GM18508 (cell line): ENCODE data around the gene CCDC71.

Experiments used
- ATAC-seq: cut with Tn5 transposase; IDR thresholded peaks from one replicate; pipeline ENCODE4 v1.9.1; 2021; ENCODE audit warnings: moderate number of reproducible peaks; ENCODE audit not compliant: insufficient read depth, unreplicated experiment

The CCDC71 gene

DNA sequence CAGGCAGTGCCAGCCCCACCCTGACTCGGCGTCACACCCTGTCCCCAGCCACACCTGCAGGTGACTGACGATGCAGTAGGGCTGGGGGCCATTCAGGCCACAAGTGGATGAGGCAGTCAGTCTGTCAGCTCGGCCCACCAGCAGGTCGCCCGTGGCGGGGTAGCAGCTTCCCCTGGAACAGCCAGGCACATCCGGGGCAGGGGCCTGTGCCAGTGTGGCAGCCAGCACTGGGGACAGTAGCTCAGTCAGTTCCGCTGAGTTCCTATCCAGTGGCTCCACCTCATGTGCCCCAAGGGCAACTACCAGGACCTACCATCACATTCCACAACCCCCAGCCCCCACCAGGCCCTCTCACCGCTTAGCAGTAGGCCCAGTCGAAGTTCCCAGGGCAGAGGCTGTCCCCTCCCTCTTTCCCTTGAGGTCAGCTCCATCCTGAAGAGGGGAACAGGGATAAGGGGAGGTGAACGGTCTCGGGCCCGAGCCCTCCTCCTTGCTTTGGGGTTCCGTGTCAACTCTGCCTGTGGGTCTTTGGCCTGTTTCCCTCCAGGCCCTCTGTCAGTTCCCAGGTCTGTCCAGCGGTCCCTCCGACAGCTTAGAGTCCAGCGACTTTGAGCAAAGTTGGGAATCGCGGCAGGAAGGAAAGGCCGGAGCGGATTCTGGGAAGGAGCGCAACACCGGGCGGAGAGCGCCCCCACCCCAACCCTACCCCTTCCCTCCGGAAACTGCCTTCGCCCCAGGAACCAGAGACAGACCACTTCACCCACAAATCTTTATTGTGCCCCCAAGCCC is 33.5 kb downstream of the CCDC71 start, which contains the start of gene LAMB2:
LAMB2 (minus strand) TSS at position 614 of the 789 bp plus-strand sequence; CDS start at position 431, 183 bp downstream.
- no peak for ATAC-seq

DNA sequence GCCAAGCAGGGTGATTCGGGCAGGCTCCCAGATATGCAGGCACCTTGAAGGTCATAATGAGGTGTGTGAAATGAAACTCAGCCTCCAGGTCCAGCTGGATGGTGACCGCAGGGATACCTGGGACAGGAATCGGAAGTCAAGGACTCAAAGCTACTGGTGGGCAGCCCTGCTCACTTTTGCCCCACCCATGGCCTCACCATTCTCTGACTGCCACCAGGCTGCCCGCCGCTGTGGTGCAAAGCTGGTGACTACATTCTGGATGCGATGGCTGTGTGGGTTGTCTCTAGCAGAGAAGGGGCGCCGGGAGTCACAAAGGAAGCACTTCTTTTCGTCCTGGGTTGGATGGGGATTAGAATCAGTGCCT is 34.1 kb downstream of the CCDC71 start:
- no peak for ATAC-seq

DNA sequence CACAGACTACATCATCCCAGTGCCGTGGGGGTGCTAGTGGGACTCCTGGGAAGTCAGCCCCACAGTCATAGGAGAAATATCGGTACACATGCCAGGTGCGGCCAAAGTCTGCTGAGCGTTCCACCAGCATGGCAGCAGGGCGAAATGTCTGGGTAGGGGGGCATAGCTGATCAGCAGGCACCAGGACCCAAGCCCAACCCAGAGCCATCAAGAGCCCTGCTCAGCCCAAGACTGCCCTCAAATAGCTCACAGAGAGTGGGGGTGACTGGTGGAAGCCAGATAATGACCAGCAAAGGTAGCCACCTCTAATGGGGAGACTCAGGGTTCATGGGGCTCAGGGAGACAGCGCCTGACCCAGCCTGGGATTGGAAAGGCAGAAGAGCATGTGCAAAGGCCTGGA is 34.6 kb downstream of the CCDC71 start:
- ATAC-seq: no peak

DNA sequence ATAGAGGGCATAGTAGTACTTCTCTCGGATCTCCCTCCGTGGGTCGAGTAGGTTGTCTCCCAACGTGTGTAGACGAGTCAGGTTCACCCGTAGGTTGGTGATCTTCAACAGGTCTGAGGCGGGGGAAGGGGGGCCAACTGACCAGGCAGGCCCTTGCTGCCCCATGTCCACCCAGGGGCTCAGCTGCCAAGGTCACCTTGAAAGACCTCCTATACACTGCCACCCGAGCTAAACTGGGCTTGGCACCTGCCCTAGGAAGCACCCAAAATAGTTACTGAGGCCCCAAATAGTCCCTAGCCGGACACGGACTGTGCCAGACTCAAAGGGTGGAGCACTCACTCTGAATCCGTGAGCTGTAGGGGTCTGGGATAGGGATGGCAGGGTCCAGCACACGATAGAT is 35.1 kb downstream of the CCDC71 start:
- ATAC-seq: no peak

DNA sequence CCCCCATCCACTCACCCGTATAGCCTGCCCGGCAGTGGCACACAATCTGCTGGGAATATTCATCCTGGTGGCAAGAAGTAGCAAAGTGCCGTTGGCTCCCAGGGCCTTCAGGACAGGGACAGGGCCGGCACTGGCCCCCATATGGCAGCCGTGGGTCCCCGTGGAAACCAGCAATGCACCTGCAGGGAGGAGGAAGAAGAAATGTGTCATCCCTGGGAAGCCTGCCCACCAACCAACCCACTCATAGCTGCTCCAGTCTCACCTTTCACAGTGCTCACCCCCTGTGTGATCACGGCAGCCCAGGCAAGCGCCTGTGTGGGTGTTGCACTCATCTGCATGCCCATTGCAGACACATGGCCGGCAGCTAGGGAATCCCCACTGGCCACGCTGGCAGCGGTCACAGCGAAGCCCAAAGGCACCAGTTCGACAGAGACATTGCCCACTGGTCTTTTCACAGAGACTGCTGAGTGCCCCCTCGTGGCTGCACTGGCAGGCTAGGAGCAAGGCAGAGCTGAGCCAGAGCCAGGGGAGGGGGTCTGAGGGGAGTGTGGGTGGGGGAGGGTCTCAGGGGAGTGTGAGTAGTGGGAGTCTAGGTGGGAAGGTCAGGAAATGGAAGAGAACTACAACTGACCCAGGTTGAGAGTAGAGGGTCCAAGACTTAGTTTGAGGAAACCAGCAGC is 41.0 kb downstream of the CCDC71 start:
- no peak for ATAC-seq

DNA sequence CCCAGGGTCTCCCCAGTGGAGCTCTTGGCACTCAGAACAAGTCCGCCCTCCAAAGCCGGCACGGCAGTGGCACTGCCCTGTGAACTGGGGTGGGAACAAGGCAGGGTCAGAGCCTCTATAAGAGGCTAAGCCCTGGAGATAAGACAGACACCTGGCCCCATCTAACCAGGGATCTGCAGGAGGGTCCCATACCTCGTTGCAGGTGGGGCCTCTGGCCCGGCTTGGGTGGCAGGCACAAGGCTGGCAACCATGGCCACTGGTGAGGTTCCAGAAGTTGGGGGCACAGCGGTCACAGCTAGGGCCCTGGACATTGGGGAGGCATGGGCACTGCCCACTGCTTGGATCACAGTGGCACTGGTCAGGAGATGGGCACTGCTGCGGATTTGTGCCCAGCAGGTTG is 41.9 kb downstream of the CCDC71 start:
- ATAC-seq: no peak

DNA sequence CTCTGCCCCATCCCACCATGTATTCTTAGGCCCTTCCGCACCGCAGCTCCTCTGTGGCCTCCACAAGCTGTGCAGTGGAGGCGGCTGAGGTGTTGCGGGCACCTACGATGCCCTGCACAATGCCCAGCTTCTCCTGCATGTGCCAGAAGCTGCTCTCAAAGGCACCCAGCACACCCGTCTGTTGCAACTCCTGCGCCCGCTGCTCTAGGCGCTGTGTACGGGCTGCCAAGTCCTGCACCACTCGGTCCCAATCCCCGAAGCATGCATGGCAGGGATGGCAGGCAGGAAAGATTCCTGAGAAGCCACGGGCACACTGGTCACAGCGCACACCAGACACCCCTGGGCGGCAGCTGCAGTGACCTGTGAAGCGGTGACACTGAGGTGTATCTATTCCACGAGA is 42.4 kb downstream of the CCDC71 start:
- ATAC-seq: no peak

DNA sequence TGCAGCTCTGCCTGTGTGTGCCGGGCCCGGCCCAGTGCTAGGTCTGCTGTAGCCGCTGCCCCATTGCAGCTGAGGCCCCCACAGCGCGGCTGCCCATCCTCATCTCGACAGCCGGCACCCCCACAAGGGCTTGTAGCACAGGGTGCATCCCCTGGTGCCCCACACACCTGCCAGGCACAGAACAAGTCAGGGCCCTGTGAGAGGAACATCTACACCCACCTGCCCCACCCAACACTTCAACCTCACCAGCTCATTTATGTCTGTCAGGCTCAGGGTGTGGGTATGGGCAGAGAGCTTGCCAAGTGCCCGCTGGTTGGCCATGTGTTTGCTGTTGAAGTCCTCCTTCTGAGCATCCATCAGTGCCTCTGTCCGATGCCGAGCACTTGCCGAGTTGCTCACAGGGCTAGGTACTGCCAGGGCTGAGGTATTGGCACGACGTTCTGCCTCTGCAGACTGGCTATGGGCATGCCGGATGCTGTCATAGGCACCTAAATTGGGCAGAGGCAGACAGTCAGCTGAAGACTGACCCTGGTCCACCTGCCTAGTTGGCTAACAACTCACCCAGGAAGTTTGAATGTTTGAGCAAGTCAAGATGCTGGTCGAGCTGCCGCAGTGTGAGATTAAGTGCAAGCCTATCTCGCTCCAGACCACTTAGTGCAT is 43.1 kb downstream of the CCDC71 start:
- no peak for ATAC-seq

DNA sequence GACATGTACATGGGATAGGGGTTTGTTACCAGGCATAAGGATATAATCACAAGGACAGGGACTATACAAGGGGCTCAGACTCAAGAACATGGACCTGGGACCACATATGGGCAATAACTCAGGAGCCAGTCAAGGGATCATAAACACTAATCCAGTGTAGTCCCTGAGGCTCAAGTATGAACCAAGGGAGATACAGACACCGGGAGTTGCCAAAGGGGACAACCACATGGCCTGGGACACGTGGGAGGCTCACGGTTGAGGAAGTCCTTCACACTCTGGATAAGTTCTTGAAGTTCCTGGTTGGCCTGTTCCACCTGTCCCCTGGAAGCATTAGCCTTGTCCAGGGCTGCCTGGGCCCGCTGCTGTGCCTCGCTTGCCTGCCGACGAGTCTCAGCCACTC is 43.7 kb downstream of the CCDC71 start:
- no peak for ATAC-seq

DNA sequence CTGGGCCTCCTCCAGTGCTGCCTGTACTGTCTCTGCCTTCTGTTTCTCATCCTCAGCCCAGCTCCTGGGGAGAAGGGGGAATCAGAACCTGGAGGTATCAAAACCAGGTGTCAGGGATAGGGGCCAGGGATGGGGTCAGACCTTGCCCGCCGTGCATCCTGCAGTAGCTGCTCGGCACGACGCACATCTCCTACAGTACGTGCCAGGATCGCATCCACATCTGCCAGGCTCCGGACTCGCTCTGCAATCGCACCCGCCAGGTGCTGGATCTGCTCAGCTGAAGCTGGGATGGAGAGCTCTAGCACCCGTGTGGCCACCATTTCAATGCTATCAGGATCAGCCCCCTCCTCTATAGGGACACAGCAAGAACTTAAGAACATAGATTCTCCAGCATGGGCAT is 44.1 kb downstream of the CCDC71 start:
- ATAC-seq: no peak

DNA sequence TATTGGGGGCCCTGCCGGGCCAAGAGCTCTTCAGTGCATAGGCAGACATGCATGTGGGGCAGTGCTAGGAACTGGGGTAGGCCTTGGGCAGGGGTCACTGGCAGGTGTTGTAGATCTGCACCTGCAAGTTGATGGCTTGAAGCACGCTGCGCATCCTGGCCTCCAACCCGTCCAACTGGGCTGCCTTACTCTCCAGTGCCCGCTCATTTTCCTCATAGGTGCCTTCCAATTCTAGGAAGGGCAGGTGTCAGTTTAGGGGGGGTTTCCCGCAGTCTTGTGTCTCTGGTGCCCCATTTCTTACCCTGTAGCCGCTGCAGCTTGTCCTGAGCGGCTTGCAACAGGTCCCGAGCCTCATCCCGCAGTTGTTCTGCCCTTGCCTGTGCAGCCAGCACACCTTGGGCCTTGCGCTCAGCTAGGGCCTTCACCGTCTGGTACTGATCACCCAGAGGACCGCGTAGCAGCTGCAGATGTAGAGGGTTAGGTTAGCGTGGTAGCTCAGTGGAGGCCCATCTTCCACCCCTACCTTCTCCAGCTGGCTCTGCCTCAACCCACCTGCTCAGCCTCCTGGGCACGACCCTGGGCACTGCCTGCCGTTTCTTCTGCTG is 44.9 kb downstream of the CCDC71 start:
- no peak for ATAC-seq

DNA sequence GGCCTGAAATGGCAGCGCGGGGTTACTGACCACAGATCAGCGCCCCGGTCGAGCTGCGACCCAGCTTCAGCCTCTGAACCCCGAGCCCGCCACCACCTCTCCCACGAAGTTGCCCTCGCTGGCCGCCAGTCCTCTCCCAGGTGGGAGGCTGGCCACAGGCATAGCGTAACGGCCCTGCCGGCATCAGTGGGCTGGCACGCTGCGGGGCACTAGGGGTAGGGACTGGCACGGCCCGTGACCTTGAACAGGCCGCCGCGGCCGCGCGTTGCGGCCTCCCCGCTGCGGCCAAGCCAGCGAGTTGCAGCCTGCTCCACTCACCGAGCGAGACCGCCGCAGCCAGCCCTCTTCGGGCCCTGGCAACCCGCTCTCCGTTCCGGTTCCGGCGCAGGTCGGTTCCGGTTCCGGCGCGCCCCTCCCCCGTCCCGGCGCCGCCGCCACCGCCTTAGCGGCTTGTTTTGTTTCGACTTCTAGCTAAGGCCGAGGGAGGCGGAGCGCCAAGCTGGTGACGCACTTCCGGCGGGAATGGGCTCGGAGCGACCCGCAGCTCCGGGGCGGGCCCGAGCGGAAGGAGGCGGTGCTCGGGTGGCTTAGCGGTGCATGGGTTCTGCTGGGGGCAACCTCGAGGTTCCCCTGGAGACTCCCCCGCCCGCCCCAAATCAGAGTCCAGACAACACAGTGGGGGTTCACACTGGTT is 45.5 kb downstream of the CCDC71 start, which contains the start of gene USP19:
USP19 (minus strand) TSS at position 386 of the 694 bp plus-strand sequence. CDS start 1,678 bp downstream, outside the sequence.
- peak; percentile 41 for ATAC-seq

DNA sequence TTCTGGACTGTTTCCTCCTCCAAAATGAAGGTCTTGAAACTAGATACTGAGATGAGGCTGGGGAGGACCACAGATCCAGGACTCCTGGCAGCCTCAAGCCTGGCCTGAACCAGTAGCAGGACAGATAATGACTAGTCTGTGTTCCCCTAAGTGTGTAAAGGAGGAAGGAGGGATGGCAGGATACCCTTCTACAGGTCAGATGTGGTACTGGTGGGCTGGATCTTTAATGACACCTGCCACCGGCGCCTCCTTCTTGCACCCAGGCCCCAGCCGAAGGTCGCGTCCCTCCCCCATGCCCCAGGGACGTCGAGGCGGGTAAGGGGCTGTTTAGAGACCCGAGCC is 46.1 kb downstream of the CCDC71 start:
- ATAC-seq: no peak

DNA sequence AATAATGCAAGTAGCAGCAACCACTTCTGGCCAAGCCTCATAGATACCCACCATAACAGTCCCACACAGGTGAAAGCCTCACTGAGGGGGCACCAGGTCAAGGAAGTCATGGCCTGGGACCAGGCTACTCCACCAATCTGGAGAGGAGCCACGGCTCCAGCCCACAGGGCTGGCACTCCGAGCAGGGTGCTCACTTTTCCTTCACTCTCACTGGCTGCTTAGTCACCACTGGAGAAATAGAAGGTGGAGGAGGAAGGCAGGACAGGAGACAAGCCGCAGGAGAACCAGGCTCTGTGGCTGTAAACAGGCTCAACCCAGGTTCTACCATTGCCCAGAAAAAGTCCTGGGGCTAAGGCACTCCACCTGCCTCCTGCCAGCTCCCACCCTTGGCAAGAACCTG is 46.7 kb downstream of the CCDC71 start:
- no peak for ATAC-seq

DNA sequence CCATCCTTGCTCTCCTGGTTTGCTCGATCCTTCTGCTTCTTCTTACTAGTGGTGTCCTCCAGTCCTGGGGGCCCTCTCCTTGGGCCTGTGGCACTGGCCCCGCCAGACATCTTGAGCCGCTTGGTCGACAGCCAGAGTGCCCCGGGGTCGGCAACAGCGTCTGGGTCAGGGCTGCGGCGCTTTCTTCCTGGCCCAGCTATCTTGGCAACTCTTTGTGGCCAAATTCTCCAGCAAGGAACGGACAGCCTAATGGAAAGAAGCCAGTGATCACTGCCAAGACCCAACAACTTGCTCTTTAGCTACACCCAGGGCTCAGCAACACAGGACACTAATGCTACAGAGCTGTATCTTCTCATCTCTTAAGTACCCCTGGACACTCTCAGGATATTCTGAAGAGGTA is 47.1 kb downstream of the CCDC71 start:
- no peak for ATAC-seq
